H1 (cell line): ENCODE data around the gene ATF7IP2. TPM values are rescaled to one million over a fixed set of nuclear protein-coding genes. Genes with fewer than 3 reads are reported as not detected.

ENCODE experiments used
- CTCF ChIA-PET: fragments of 300-600 bp; sonication (Branson Sonifier 250); formaldehyde crosslinking; loops from one replicate; lab custom pipeline; 2021; ENCODE audit not compliant: partially characterized antibody; lab: Charles Lee
- POLR2A ChIA-PET: fragments of 300-600 bp; sonication (Branson Sonifier 250); formaldehyde crosslinking; loops from one replicate; lab custom pipeline; 2021; ENCODE audit warnings: inconsistent platforms; ENCODE audit not compliant: partially characterized antibody; lab: Charles Lee
- DNase-seq, 2 experiments: peaks; one replicate each; pipeline versions ENCODE4 v3.0.0 to v3.0.0-alpha.2; 2010 to 2022; ENCODE audit warnings: low spot score in 2 of 2, low read depth in 1 of 2, mixed read lengths in 1 of 2
- FAIRE-seq: peaks from 2 replicates; lab custom pipeline; 2011; peaks lifted over from hg19 to GRCh38; lab: Jason Lieb, UNC
- H2AFZ ChIP-seq: 2 replicates; pipeline ENCODE4 v1.8.1; 2012; ENCODE audit warnings: low read length, inconsistent platforms
- H2AK5ac ChIP-seq: 2 replicates; pipeline ENCODE4 v1.6.1; 2013; ENCODE audit warnings: low read depth, low read length
- H2BK120ac ChIP-seq: replicated peaks from 2 replicates; pipeline ENCODE3; 2013; ENCODE audit warnings: low read depth, low read length, inconsistent platforms
- H2BK12ac ChIP-seq: 2 replicates; pipeline ENCODE4 v1.6.1; 2013; ENCODE audit warnings: low read depth, low read length
- H2BK15ac ChIP-seq: 2 replicates; pipeline ENCODE4 v1.6.1; 2013; ENCODE audit warnings: low read length
- H2BK20ac ChIP-seq: 2 replicates; pipeline ENCODE4 v1.6.1; 2013; ENCODE audit warnings: low read length
- H2BK5ac ChIP-seq: 2 replicates; pipeline ENCODE4 v1.6.1; 2013; ENCODE audit warnings: low read depth, low read length
- H3K14ac ChIP-seq: 2 replicates; pipeline ENCODE4 v1.6.1; 2013; ENCODE audit warnings: inconsistent platforms; ENCODE audit not compliant: insufficient read length
- H3K18ac ChIP-seq: 2 replicates; pipeline ENCODE4 v1.6.1; 2013; ENCODE audit warnings: low read length; ENCODE audit errors: extremely low read depth
- H3K23ac ChIP-seq: 2 replicates; pipeline ENCODE4 v1.6.1; 2013; ENCODE audit warnings: inconsistent platforms; ENCODE audit not compliant: insufficient read length
- H3K23me2 ChIP-seq: 2 replicates; pipeline ENCODE4 v1.6.1; 2013; ENCODE audit warnings: low read depth, low read length
- H3K27ac ChIP-seq: 2 replicates; pipeline ENCODE4 v1.6.1; 2011; ENCODE audit warnings: low read depth, low read length, inconsistent platforms
- H3K27me3 ChIP-seq, 4 experiments: replicated peaks in 1 of 4; 1 replicate in 1 of 4; 2 replicates in 3 of 4; pipeline versions ENCODE4 v1.6.1 to v1.8.1; 2011 to 2013; ENCODE audit warnings: low read length in 3 of 4, mild to moderate bottlenecking in 3 of 4, inconsistent platforms in 2 of 4, mixed read lengths in 2 of 4, moderate library complexity in 1 of 4; ENCODE audit not compliant: control insufficient read depth in 3 of 4, insufficient read depth in 3 of 4; ENCODE audit errors: extremely low read depth in 1 of 4
- H3K36me3 ChIP-seq, 4 experiments: 2 replicates each; pipeline versions ENCODE4 v1.6.1 to v1.8.1; 2011 to 2013; ENCODE audit warnings: mild to moderate bottlenecking in 4 of 4, low read length in 3 of 4, moderate library complexity in 2 of 4, control low read depth in 1 of 4, inconsistent platforms in 1 of 4; ENCODE audit not compliant: insufficient read depth in 4 of 4, control insufficient read depth in 2 of 4
- H3K4ac ChIP-seq: replicated peaks from 2 replicates; pipeline ENCODE3; 2013; ENCODE audit warnings: low read length, low read depth, mixed read lengths, inconsistent platforms; ENCODE audit not compliant: insufficient read length
- H3K4me1 ChIP-seq, 4 experiments: replicated peaks in 1 of 4; 1 replicate in 1 of 4; 2 replicates in 3 of 4; pipeline versions ENCODE4 v1.6.1 to v1.8.1; 2011 to 2013; ENCODE audit warnings: low read length in 3 of 4, inconsistent platforms in 2 of 4, mixed read lengths in 1 of 4; ENCODE audit not compliant: insufficient read depth in 4 of 4, control insufficient read depth in 3 of 4
- H3K4me2 ChIP-seq, 2 experiments: 2 replicates each; pipeline versions ENCODE4 v1.6.1 to v1.8.1; 2011 to 2013; ENCODE audit warnings: low read depth in 2 of 2, low read length in 2 of 2, control low read depth in 1 of 2, inconsistent platforms in 1 of 2, mild to moderate bottlenecking in 1 of 2; ENCODE audit not compliant: insufficient read depth in 1 of 2
- H3K4me3 ChIP-seq, 4 experiments: fragments of 200-600, 300-600 bp in 1 of 4; sonication (generic), shearing (Covaris generic), sonication (Bioruptor Twin) in 1 of 4; 2 replicates each; pipeline versions ENCODE4 v1.5.1 to v1.8.1; 2011 to 2016; ENCODE audit warnings: low read length in 4 of 4, low read depth in 3 of 4, control low read depth in 2 of 4, inconsistent platforms in 2 of 4, mild to moderate bottlenecking in 2 of 4, mixed read lengths in 1 of 4, moderate library complexity in 1 of 4; ENCODE audit not compliant: insufficient read depth in 2 of 4; ENCODE audit errors: extremely low read depth in 1 of 4
- H3K56ac ChIP-seq: replicated peaks from 2 replicates; pipeline ENCODE3; 2013; ENCODE audit warnings: low read depth, mild to moderate bottlenecking, mixed read lengths, low read length, inconsistent platforms; ENCODE audit not compliant: insufficient read length
- H3K79me1 ChIP-seq: 2 replicates; pipeline ENCODE4 v1.6.1; 2013; ENCODE audit warnings: low read depth, low read length, control low read depth
- H3K79me2 ChIP-seq, 2 experiments: 2 replicates each; pipeline versions ENCODE4 v1.6.1 to v1.8.1; 2012 to 2013; ENCODE audit warnings: low read length in 2 of 2, mild to moderate bottlenecking in 2 of 2, inconsistent platforms in 1 of 2; ENCODE audit not compliant: insufficient read depth in 2 of 2, control insufficient read depth in 1 of 2
- H3K9ac ChIP-seq, 4 experiments: replicated peaks in 1 of 4; 1 replicate in 1 of 4; 2 replicates in 3 of 4; pipeline versions ENCODE4 v1.6.1 to v1.8.1; 2011 to 2013; ENCODE audit warnings: low read depth in 3 of 4, low read length in 3 of 4, control low read depth in 2 of 4, mild to moderate bottlenecking in 2 of 4, moderate library complexity in 2 of 4, inconsistent platforms in 1 of 4; ENCODE audit errors: extremely low read depth in 1 of 4
- H3K9me3 ChIP-seq, 2 experiments: 2 replicates each; pipeline versions ENCODE4 v1.6.1 to v1.8.1; 2012 to 2013; ENCODE audit warnings: mild to moderate bottlenecking in 2 of 2, moderate library complexity in 2 of 2, control low read depth in 1 of 2, inconsistent platforms in 1 of 2, low read depth in 1 of 2, low read length in 1 of 2, mixed read lengths in 1 of 2; ENCODE audit not compliant: insufficient read depth in 2 of 2
- H4K20me1 ChIP-seq, 2 experiments: replicated peaks in 1 of 2; 2 replicates each; pipeline versions ENCODE3 to v1.8.1; 2011 to 2013; ENCODE audit warnings: inconsistent platforms in 2 of 2, low read length in 2 of 2, mild to moderate bottlenecking in 1 of 2; ENCODE audit not compliant: insufficient read depth in 2 of 2, control insufficient read depth in 1 of 2
- H4K5ac ChIP-seq: 2 replicates; pipeline ENCODE4 v1.6.1; 2013; ENCODE audit warnings: low read length, low read depth, mixed read lengths, inconsistent platforms; ENCODE audit not compliant: insufficient read length
- H4K8ac ChIP-seq: 2 replicates; pipeline ENCODE4 v1.8.0; 2013; ENCODE audit warnings: mild to moderate bottlenecking, moderate library complexity, low read length, inconsistent platforms; ENCODE audit not compliant: insufficient read depth; ENCODE audit errors: extremely low read depth
- H4K91ac ChIP-seq: replicated peaks from 2 replicates; pipeline ENCODE3; 2013; ENCODE audit warnings: low read length, mixed read lengths, inconsistent platforms; ENCODE audit not compliant: insufficient read length
- SRF ChIP-seq: IDR thresholded peaks from 2 replicates; pipeline ENCODE4 v1.6.1; 2011; ENCODE audit warnings: mild to moderate bottlenecking, low read depth, low read length, moderate library complexity
- WGBS, 2 experiments: shearing (Covaris generic) in 1 of 2; methylation state at CpG; one replicate each; pipeline versions ENCODE4 v1.1.6 to v1.1.7; 2013 to 2015; ENCODE audit warnings: low lambda C conversion rate in 2 of 2, mixed read lengths in 2 of 2, inconsistent platforms in 1 of 2, low coverage in 1 of 2, missing lambda C conversion rate in 1 of 2; ENCODE audit not compliant: insufficient replicate concordance in 2 of 2, insufficient coverage in 1 of 2, insufficient read length in 1 of 2; ENCODE audit errors: extremely low coverage in 1 of 2, missing lambda C conversion rate in 1 of 2; 5-methylcytosine and 5-hydroxymethylcytosine counted together
- polyA plus RNA-seq, 7 experiments: library from polyadenylated mRNA; depleted of rRNA in 3 of 7; stranded (reverse) in 5 of 7; unstranded in 2 of 7; fragments of >200 nt in 5 of 7; fragments of 200-250 nt in 2 of 7; gene quantifications; 1 replicate in 5 of 7; 2 replicates in 1 of 7; 4 replicates in 1 of 7; pipeline versions ENCODE4 v1.2.1 to v1.2.3, GENCODE V29; 2011 to 2013; ENCODE audit warnings: missing spikeins in 2 of 7, mixed read lengths in 2 of 7
- total RNA-seq: library from RNA; stranded (reverse); fragmentation: NEBNext Ultra II Directional; extraction: Animal tissue kit (Norgen Biotek cat#: 25700); gene quantifications from 2 replicates; pipeline ENCODE4 v1.2.1, GENCODE V29; 2021
- TF ChIP-seq, protein P1 (sequence below), 3 experiments: IDR thresholded peaks; 1 replicate in 2 of 3; 2 replicates in 1 of 3; pipeline versions ENCODE4 v1.5.1 to v1.6.1; 2011; ENCODE audit warnings: low read length in 3 of 3, mild to moderate bottlenecking in 3 of 3, inconsistent platforms in 2 of 3, low read depth in 1 of 3, moderate library complexity in 1 of 3; ENCODE audit not compliant: insufficient read depth in 1 of 3; ENCODE audit errors: control extremely low read depth in 1 of 3

Gene ATF7IP2
- total and polyA plus RNA-seq, 2 of the 8 experiments (the other 6 are each of a cell fraction or from before 2014, with no cell fraction given) = 28.7 to 32.8 TPM

DNA sequence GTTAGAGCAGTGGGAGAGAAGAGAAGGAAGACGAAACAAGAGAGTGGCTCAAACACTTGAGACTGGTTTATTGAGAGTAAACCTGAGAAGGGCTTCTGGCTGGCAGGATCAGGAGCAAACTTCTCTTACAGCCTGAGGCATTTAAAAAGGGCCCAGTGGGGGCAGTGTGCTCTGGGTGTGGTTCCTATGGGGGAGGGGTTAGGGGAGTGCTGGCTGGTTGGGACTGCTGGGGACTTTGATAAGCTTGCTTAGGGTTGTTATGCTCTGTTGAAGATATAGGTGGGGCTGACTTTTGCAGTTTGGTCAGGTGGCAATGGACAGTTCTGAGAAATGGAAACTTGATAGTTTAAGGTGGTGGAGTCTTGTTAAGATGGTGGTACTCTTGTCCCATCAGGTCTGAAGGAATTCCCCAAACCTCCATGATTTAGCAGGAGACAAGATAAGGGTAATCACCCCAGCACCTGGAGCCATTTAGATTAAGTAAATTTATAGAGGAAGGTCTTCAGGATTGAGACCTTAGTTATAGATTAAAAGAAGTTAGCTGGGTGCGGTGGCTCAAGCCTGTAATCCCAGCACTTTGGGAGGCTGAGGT lies 115.3 kb downstream of the ATF7IP2 start:
- H2AFZ ChIP-seq = no peak overlapping the region
- H3K27ac ChIP-seq = no peak overlapping the region
- no peak overlapping the region for H3K14ac ChIP-seq
- ChIA-PET POLR2A (no interaction called here), CTCF (no interaction called here)
- no peak overlapping the region for H3K4ac ChIP-seq
- H3K23me2 ChIP-seq = no peaks in the 10 kb centered on the region
- no peak overlapping the region for H2BK12ac ChIP-seq
- H4K91ac ChIP-seq = no peak overlapping the region
- H2BK15ac ChIP-seq = no peak overlapping the region
- H4K8ac ChIP-seq = no peak overlapping the region
- no peak overlapping the region for H2AK5ac ChIP-seq
- no peak overlapping the region for H2BK5ac ChIP-seq
- no peaks in the 10 kb centered on the region for H3K79me1 ChIP-seq
- FAIRE-seq (no peak), DNase-seq (no peak)
- no peaks in the 10 kb centered on the region for H3K36me3 ChIP-seq
- no peak overlapping the region for H3K4me2 ChIP-seq
- H4K5ac ChIP-seq = no peak overlapping the region
- no peaks in the 10 kb centered on the region for H4K20me1 ChIP-seq
- no peak overlapping the region for H3K9ac ChIP-seq
- TF ChIP-seq SRF = no peak
- TF ChIP-seq, protein P1, sequence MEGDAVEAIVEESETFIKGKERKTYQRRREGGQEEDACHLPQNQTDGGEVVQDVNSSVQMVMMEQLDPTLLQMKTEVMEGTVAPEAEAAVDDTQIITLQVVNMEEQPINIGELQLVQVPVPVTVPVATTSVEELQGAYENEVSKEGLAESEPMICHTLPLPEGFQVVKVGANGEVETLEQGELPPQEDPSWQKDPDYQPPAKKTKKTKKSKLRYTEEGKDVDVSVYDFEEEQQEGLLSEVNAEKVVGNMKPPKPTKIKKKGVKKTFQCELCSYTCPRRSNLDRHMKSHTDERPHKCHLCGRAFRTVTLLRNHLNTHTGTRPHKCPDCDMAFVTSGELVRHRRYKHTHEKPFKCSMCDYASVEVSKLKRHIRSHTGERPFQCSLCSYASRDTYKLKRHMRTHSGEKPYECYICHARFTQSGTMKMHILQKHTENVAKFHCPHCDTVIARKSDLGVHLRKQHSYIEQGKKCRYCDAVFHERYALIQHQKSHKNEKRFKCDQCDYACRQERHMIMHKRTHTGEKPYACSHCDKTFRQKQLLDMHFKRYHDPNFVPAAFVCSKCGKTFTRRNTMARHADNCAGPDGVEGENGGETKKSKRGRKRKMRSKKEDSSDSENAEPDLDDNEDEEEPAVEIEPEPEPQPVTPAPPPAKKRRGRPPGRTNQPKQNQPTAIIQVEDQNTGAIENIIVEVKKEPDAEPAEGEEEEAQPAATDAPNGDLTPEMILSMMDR (IDR thresholded peaks at IDR 0.05; ENCODE audit: control extremely low read depth in 1 of 3, insufficient read depth in 1 of 3, low read depth in 1 of 3, low read length in 3 of 3) = peak in 1 of 3 experiments; percentile 8; a peak in 1 of 4 replicates
- no peak overlapping the region for H3K56ac ChIP-seq
- H3K4me1 ChIP-seq = peaks cover 0 to 17% (median 5%) of the 10 kb centered on the region in 4 experiments; a peak in 5 of 7 replicates
- H3K9me3 ChIP-seq = peaks cover 0 to 6% of the 10 kb centered on the region in 2 experiments; a peak in 2 of 4 replicates
- H3K79me2 ChIP-seq = no peaks in the 10 kb centered on the region
- no peak overlapping the region for H2BK20ac ChIP-seq
- no peak overlapping the region for H3K18ac ChIP-seq
- H3K27me3 ChIP-seq = no peaks in the 10 kb centered on the region
- no peak overlapping the region for H3K23ac ChIP-seq
- no peak overlapping the region for H2BK120ac ChIP-seq
- no peak overlapping the region for H3K4me3 ChIP-seq
- WGBS, 2 experiments = 77% methylated on average over 2 of the region's 2 CpGs; no CpG with 5 or more reads in 1 of the 2 experiments
